Sigmoid colon (tissue), 4 donors: ENCODE results near the gene PAPOLA.

Source experiments
- POLR2A ChIP-seq, 2 donors: fragments of 450-650 bp; IDR thresholded peaks; one replicate each; pipeline ENCODE4 v1.6.1; 2016; ENCODE audit warnings: antibody characterized with exemption in 2 of 2, mild to moderate bottlenecking in 2 of 2, moderate library complexity in 2 of 2
- POLR2AphosphoS5 ChIP-seq, 4 donors: sonication (generic); formaldehyde crosslinking; IDR thresholded peaks; one replicate each; pipeline ENCODE4 v1.6.1; 2017; ENCODE audit warnings: antibody characterized with exemption in 4 of 4
- TF ChIP-seq, protein P1 (sequence below), 4 experiments: fragments of 450-650 bp in 3 of 4; fragments of 200-600 bp in 1 of 4; IDR thresholded peaks; one replicate each; pipeline ENCODE4 v1.5.1; 2016 to 2019; ENCODE audit warnings: antibody characterized with exemption in 4 of 4, mild to moderate bottlenecking in 3 of 4, moderate library complexity in 2 of 4

DNA sequence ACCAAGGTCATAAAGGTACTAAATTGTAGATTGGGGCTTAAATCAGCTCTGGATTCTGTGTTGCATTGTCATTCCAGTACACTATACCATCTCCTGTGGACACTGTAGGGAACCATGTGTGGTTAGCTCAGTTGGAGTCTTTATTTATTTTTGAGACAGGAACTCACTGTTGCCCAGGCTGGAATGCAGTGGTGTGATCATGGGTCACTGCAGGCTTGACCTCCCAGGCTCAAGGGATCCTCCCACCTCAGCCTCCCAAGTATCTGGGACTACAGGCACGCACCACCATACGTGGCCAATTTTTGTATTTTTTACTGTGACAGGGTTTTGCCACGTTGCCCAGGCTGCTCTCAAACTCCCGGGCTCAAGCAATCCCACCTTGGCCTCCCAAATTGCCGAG is 6.7 kb downstream of the PAPOLA start:
- TF ChIP-seq, protein P1, sequence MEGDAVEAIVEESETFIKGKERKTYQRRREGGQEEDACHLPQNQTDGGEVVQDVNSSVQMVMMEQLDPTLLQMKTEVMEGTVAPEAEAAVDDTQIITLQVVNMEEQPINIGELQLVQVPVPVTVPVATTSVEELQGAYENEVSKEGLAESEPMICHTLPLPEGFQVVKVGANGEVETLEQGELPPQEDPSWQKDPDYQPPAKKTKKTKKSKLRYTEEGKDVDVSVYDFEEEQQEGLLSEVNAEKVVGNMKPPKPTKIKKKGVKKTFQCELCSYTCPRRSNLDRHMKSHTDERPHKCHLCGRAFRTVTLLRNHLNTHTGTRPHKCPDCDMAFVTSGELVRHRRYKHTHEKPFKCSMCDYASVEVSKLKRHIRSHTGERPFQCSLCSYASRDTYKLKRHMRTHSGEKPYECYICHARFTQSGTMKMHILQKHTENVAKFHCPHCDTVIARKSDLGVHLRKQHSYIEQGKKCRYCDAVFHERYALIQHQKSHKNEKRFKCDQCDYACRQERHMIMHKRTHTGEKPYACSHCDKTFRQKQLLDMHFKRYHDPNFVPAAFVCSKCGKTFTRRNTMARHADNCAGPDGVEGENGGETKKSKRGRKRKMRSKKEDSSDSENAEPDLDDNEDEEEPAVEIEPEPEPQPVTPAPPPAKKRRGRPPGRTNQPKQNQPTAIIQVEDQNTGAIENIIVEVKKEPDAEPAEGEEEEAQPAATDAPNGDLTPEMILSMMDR (IDR thresholded peaks at IDR 0.05): no peak
- TF ChIP-seq POLR2A (IDR thresholded peaks at IDR 0.05) (no peak), POLR2AphosphoS5 (IDR thresholded peaks at IDR 0.05) (no peak)
